Panc1 (cell line): ENCODE data around the gene HEPHL1. TPM values are rescaled to one million over a fixed set of nuclear protein-coding genes. Genes with fewer than 3 reads are reported as not detected.

Experiments
- ATAC-seq: fragments of 200-7000 bp; cut with Tn5 transposase; 2 replicates; pipeline ENCODE4 v1.9.1; 2020; ENCODE audit warnings: mild to moderate bottlenecking, moderate library complexity
- BruUV-seq: library from RNA; stranded (reverse); fragments of 400-500 nt; replicated peaks from 2 replicates; lab custom pipeline; 2021; lab: Mats Ljungman, UMichigan
- CTCF ChIA-PET: fragments of 300-600 bp; sonication (Branson Sonifier 250); formaldehyde crosslinking; loops from one replicate; lab custom pipeline; 2022; ENCODE audit warnings: antibody characterized with exemption; lab: Charles Lee
- POLR2A ChIA-PET: fragments of 300-600 bp; sonication (Branson Sonifier 250); formaldehyde crosslinking; loops from one replicate; lab custom pipeline; 2022; ENCODE audit warnings: antibody characterized with exemption; lab: Charles Lee
- DNase-seq: peaks from one replicate; pipeline ENCODE4 v3.0.0-alpha.2; 2010; ENCODE audit warnings: low read depth, low spot score
- H3K27ac ChIP-seq: 2 replicates; pipeline ENCODE4 v1.5.1; 2011; ENCODE audit warnings: mild to moderate bottlenecking, low read length, inconsistent platforms
- H3K27me3 ChIP-seq: fragments of 200-500 bp; sonication (Bioruptor generic); 2 replicates; pipeline ENCODE4 v1.6.0; 2014; ENCODE audit warnings: low read length, inconsistent platforms; ENCODE audit not compliant: control insufficient read depth, insufficient read depth
- H3K36me3 ChIP-seq: fragments of 200-500 bp; sonication (Bioruptor generic); 2 replicates; pipeline ENCODE4 v1.5.1; 2014; ENCODE audit warnings: inconsistent platforms, mild to moderate bottlenecking, low read length, moderate library complexity; ENCODE audit not compliant: control insufficient read depth, insufficient read depth
- H3K4me1 ChIP-seq: 2 replicates; pipeline ENCODE4 v1.5.1; 2011; ENCODE audit warnings: inconsistent platforms, mild to moderate bottlenecking, low read length, moderate library complexity; ENCODE audit not compliant: control insufficient read depth, insufficient read depth
- H3K4me3 ChIP-seq, 2 experiments: 2 replicates each; pipeline ENCODE4 v1.5.1; 2011 to 2012; ENCODE audit warnings: low read depth in 2 of 2, low read length in 2 of 2, mild to moderate bottlenecking in 2 of 2, inconsistent platforms in 1 of 2, moderate library complexity in 1 of 2
- H3K9me3 ChIP-seq: fragments of 200-500 bp; sonication (Bioruptor generic); 2 replicates; pipeline ENCODE4 v1.5.1; 2014; ENCODE audit warnings: low read depth, mild to moderate bottlenecking, inconsistent platforms, low read length, moderate library complexity; ENCODE audit not compliant: control insufficient read depth, insufficient read depth
- CTCF ChIP-seq: fragments of 450-650 bp; IDR thresholded peaks from 2 replicates; pipeline ENCODE4 v1.5.1; 2017; ENCODE audit warnings: mild to moderate bottlenecking
- POLR2AphosphoS5 ChIP-seq: IDR thresholded peaks from 2 replicates; pipeline ENCODE4 v1.6.1; 2012; ENCODE audit warnings: mild to moderate bottlenecking, low read depth, low read length, moderate library complexity
- REST ChIP-seq, 2 experiments: IDR thresholded peaks; 2 replicates each; pipeline ENCODE4 v1.6.1; 2011 to 2012; ENCODE audit warnings: low read depth in 2 of 2, control low read depth in 1 of 2, low read length in 1 of 2, mild to moderate bottlenecking in 1 of 2, moderate library complexity in 1 of 2; ENCODE audit not compliant: insufficient read depth in 1 of 2
- SIN3A ChIP-seq: IDR thresholded peaks from 2 replicates; pipeline ENCODE4 v1.6.1; 2012; ENCODE audit warnings: low read depth, mild to moderate bottlenecking, low read length, moderate library complexity, borderline replicate concordance; ENCODE audit not compliant: insufficient read depth
- TCF7L2 ChIP-seq: IDR thresholded peaks from 2 replicates; pipeline ENCODE4 v1.6.1; 2011; ENCODE audit warnings: mild to moderate bottlenecking, low read depth, low read length, inconsistent platforms
- in situ Hi-C: cut with HindIII; loops from 2 replicates; pipeline ENCODE4 v1.10.0; 2016; ENCODE audit warnings: low sequenced_read_pairs, low pct_unique_long_range_greater_than_20kb
- intact Hi-C: fragments of 100-400 bp; cut with micrococcal nuclease; formaldehyde crosslinking; loops from one replicate; pipeline ENCODE4 v1.10.0; 2022; ENCODE audit not compliant: unreplicated experiment
- total RNA-seq: library from RNA; stranded (reverse); gene quantifications from one replicate; pipeline ENCODE4 v1.2.1, GENCODE V29; 2021; ENCODE audit not compliant: unreplicated experiment

Gene HEPHL1
- total RNA-seq, 1 experiment from 2014 or later = not detected

GRCh38 chr11:94032725-94033124 lies 11.6 kb downstream of the HEPHL1 start:
- intact Hi-C loops (no loop called here), in situ Hi-C loops (no loop called here)
- Histone ChIP-seq H3K9me3 (no peaks in the 10 kb centered on the region), H3K36me3 (no peaks in the 10 kb centered on the region; the same call in 1 of the 2 replicates), H3K4me1 (no peaks in the 10 kb centered on the region), H3K27ac (no peak overlapping the region), H3K27me3 (no peaks in the 10 kb centered on the region; the same call in 1 of the 2 replicates), H3K4me3 (no peak overlapping the region)
- POLR2A ChIA-PET = no interaction called here
- no TSS peak for BruUV-seq
- TF ChIP-seq POLR2AphosphoS5 = no peak
- TF ChIP-seq SIN3A = no peak
- no peak for TF ChIP-seq TCF7L2
- TF ChIP-seq CTCF = no peak
- TF ChIP-seq REST (IDR thresholded peaks at IDR 0.05; ENCODE audit: insufficient read depth in 1 of 2, low read depth in 2 of 2, low read length in 1 of 2) = no peak
- CTCF ChIA-PET = no interaction called here
- ATAC-seq = no peak
- no peak for DNase-seq

GRCh38 chr11:94034207-94034606 lies 13.1 kb downstream of the HEPHL1 start:
- CTCF ChIA-PET = no interaction called here
- POLR2A ChIA-PET = no interaction called here
- Histone ChIP-seq H3K27ac (no peak overlapping the region), H3K27me3 (no peaks in the 10 kb centered on the region; the same call in 1 of the 2 replicates), H3K36me3 (no peaks in the 10 kb centered on the region; the same call in 1 of the 2 replicates), H3K4me1 (no peaks in the 10 kb centered on the region), H3K4me3 (no peak overlapping the region), H3K9me3 (no peaks in the 10 kb centered on the region)
- in situ Hi-C loops (no loop called here), intact Hi-C loops (no loop called here)
- no TSS peak for BruUV-seq
- ATAC-seq = no peak
- TF ChIP-seq REST (IDR thresholded peaks at IDR 0.05; ENCODE audit: insufficient read depth in 1 of 2, low read depth in 2 of 2, low read length in 1 of 2) (no peak), TCF7L2 (no peak), CTCF (no peak), POLR2AphosphoS5 (no peak), SIN3A (no peak)
- no peak for DNase-seq
